ENCODE measurements around the gene LIX1L. TPM values are rescaled to one million over a fixed set of nuclear protein-coding genes. Genes with fewer than 3 reads are reported as not detected.

LIX1L gene
- total RNA-seq, 1 donor from 2014 or later: 11.4 TPM

- ATAC-seq: no peak
- no peak for DNase-seq (ENCODE audit: low spot score)
Measured at GRCh38 chr1:145901312-145902021, 56.4 kb downstream of the LIX1L start.

DNA sequence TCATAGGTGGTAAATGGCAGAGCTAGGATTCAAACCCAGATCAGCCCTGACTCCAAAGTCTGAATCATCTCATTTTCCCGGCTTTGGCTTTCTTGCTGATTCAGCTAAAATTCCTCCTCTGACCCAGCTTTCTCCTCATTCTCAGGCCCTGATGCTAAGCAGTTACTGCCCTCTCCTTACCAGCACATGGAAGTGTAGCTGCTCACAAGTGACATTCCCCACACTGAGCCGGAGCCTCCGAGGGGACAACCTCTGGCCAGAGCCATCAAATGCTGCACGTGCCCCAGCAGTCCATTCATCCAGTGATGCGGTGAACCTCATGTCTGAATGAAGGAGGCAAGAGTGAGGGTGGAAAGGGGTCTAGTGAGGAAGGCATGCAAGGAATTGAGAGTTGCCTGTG is 59.1 kb downstream of the LIX1L start:
- ATAC-seq (no peak), DNase-seq (ENCODE audit: low spot score) (no peak)

- DNase-seq (ENCODE audit: low spot score) (no peak), ATAC-seq (no peak)
Measured at GRCh38 chr1:145897969-145898368, 59.8 kb downstream of the LIX1L start.

DNA sequence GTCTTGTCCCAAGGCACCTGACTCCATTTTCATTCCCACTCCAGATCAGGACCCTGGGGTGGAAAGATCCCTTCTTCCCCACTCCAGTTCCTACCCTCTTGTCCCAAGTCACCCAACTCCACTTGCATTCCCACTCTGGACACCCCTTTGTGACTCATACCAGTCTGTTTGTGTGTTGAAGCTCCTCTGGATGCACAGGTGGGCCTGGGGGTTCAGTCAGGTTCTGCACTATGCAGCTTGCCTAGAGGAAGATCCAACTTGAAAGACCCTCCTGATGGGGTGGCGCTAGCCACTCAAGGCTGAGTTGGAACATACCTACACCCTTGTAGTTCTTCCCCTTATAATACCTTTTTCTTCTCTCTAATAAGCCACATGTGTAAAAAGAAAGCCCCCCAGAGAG is 62.3 kb downstream of the LIX1L start:
- no peak for ATAC-seq
- no peak for DNase-seq (ENCODE audit: low spot score)

- no peak for DNase-seq (ENCODE audit: low spot score)
Measured at GRCh38 chr1:145893306-145894055, 64.3 kb downstream of the LIX1L start.

DNA sequence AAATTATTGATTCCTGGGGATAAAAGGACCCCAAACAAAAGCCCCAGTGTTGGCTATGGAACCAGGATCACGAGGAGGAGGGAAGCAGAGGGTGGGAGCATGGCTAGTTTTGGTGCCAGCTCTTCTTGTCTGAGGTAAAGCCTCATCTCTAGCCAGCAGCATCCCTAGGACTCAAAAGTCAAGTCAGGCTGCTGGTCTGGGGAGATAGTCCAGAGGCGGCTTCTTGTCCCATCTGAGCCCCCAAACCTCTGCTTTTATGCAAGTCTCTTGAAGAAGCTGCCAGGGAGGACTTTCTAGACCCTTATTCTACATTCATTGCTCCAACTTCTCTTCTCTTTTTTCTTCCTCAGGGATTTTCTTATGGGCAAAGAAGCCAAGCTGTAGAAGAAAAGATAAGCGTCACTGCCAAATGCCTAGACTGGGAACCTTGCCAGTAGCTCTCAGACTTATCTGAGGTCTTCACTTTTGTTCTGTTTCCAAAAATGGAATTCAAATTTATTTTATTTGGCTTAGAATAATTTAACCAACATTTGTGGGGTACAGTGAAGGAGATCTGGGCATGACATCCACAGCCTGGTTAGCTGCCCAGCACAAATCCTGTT is 65.2 kb downstream of the LIX1L start:
- no peak for ATAC-seq
- no peak for DNase-seq (ENCODE audit: low spot score)

More at GRCh38 chr1:145893306-145894055, 64.3 kb downstream of the LIX1L start:
- ATAC-seq: no peak

DNA sequence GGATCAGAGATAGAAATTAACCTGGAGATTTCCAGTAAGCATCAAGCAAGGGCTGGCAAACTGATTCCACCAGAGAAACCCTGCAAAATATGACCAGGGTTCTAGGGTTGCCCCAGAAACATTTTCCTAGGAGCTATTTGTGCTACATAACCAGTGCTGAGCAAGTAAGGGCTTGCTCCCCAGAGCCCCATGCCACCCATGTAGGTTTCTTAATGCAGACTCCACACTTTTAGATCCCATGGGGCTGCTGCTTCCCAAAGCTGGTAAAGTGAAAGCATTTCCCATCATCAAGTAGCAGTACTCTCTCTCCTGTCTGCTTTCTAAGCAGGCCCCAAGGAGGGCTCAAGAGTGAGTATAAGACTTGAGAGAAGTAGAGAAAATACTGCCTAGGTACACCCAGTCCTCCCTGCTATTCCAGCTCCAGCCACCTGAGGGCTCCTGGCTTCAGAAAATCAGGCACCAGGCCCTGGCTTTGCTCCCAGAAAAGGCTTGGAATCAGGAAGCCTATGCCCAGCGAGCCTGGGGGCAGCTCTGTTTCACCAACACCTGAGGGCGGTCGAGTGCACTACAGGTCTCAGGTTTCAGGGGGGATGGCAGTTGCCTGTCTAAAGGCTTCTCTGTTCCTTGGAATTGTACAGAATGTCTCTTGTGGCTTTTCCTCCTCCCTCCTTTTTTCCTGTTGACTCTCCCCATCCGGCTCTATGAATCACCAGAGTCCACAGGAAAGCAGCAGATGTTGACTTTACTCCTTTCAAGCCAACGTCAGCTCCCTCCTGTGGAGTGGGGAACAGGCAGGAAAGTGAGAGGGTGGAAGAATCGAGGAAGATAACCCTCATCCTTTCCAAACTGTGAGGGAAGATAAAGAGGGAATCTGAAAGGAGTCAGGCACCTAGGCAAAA is 66.0 kb downstream of the LIX1L start:
- ATAC-seq (peak; percentile 96), DNase-seq (ENCODE audit: low spot score) (peak; percentile 94)

GRCh38 chr1:145891143-145891542 is 66.7 kb downstream of the LIX1L start:
- DNase-seq (ENCODE audit: low spot score) (no peak), ATAC-seq (no peak)

- ATAC-seq (peak; percentile 25), DNase-seq (ENCODE audit: low spot score) (no peak)
Measured at GRCh38 chr1:145889722-145890121, 68.1 kb downstream of the LIX1L start.

- DNase-seq (ENCODE audit: low spot score): no peak
Measured at GRCh38 chr1:145887631-145888030, 70.2 kb downstream of the LIX1L start.

DNA sequence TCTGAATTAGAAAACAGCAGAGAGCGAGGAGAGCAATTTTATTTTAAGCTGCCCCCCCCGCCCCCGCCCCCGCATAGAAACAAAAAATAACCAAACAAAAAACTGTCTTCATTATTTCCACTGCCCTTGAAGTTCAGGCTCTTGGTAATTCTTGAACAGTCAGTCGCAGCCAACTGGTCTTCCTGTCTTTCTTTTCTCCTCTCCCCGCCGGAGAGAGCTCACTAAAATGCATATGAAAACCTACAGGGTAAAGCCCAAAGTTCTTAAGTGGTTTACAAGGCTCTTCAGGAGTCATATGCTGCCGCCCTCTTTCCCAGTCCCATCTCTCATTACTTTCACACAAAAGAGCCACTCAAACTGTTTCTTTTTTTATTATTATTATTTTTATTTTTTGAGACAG is 71.0 kb downstream of the LIX1L start:
- DNase-seq (ENCODE audit: low spot score): no peak
- ATAC-seq: no peak

More at GRCh38 chr1:145887631-145888030, 70.2 kb downstream of the LIX1L start:
- ATAC-seq: no peak

DNA sequence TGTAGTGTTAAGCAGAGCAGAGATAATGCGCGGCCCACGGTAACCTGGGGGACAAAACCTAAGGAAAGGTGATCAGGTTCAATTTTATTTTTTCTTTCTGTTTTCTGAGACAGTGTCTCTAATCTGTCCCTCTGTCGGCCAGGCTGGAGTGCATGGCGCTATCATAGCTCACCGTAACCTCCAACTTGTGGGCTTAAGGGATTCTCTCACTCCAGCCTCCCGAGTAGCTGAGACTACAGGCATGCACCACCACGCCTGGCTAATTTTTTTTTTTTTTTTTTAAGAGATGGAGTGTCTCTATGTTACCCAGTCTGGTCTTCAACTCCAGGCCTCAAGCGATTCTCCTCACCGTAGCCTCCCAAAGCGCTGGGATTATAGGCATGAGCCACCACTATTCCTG is 71.4 kb downstream of the LIX1L start:
- peak; percentile 7 for ATAC-seq
- no peak for DNase-seq (ENCODE audit: low spot score)

DNA sequence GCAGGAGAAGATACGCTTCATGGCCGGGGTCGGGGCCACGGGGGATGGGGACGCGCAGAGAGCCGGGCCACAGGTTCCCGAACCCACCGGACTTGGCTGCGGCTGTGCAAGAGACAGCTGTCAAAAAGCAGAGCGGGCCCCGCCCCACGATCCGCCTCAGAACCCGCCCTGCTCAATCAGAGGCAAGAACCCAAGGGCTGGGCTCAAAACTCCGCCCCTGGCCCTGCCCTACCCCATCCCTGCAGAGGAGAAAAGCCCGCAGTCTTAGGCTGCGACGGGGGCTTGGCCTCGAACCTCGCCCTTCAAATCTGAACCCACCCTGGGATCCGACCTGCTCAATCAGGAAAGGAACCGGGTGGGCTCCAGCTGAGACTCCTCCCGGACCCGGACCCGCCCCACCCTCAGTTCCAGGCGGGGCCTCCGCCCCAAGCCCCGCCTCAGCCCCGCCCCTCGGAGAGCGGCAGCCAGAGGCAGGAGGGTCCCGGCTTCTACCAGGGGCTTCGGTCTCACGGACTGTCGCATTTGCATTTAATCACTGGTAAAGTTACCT is 72.0 kb downstream of the LIX1L start, which contains the start of gene ANKRD35:
Gene ANKRD35, minus strand, starts transcription at position 129 of the 550 bp plus-strand sequence. Its CDS starts 108 bp downstream, at position 21.
- DNase-seq (ENCODE audit: low spot score) (peak; percentile 84), ATAC-seq (peak; percentile 93)

DNA sequence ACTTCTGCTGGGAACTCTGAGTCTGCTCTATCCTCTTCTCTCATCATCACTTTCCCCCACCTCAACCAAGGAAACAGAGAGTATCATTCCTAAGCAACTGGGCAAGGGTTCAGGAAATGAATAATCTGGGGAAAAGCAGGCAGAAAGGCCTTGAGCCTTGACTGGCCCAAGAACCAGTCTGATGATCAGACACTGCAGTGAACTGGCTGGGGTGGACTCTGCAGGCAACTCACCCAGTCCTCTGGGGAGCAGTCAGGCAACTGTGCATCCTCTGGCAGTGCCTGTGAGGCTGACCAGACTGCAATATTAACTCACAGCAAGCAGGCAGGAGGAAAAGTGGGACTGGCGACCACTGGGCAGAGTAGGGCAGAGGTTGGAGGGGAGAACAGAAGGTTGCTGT is 73.1 kb downstream of the LIX1L start:
- ATAC-seq (no peak), DNase-seq (ENCODE audit: low spot score) (no peak)

Other genes starting within 250 kb of the LIX1L start
- gene CD160, start 238.5 kb downstream of the LIX1L start, total RNA-seq: not detected
- gene RNF115, start 133.9 kb downstream of the LIX1L start, total RNA-seq: 4.9 TPM
- 7.4 TPM for gene POLR3C, start 133.8 kb downstream of the LIX1L start, total RNA-seq
- 0.63 TPM for gene NUDT17, start 112.4 kb downstream of the LIX1L start, total RNA-seq
- 6.2 TPM for gene PIAS3, start 98.9 kb downstream of the LIX1L start, total RNA-seq
- 2.4 TPM for gene ANKRD35, start 72.2 kb downstream of the LIX1L start, total RNA-seq
- gene ITGA10, start 48.0 kb downstream of the LIX1L start, total RNA-seq: 1.5 TPM
- 16.1 TPM for gene PEX11B, start 39.3 kb downstream of the LIX1L start, total RNA-seq
- gene RBM8A, start 30.5 kb downstream of the LIX1L start, total RNA-seq: 45.0 TPM
- gene ANKRD34A, start 6.6 kb upstream of the LIX1L start, total RNA-seq: 0.65 TPM
- 14.2 TPM for gene POLR3GL, start 6.7 kb upstream of the LIX1L start, total RNA-seq
- gene TXNIP, start 38.6 kb upstream of the LIX1L start, total RNA-seq: 66.5 TPM
- 110 TPM for gene HJV, start 63.7 kb upstream of the LIX1L start, total RNA-seq
- gene NBPF10, start 186.8 kb upstream of the LIX1L start, total RNA-seq: 1.4 TPM

Data from left lobe of liver (tissue), 2 donors.